ENCODE measurements around the gene SUN2. TPM values are rescaled to one million over a fixed set of nuclear protein-coding genes. Genes with fewer than 3 reads are reported as not detected.

SUN2 gene
- total RNA-seq, 4 donors from 2014 or later: 177 to 423 (median 312) TPM

- peaks cover 33 to 35% of the 10 kb centered on the region in 2 donors for H3K4me1 ChIP-seq
- no peak for ATAC-seq
- H3K27me3 ChIP-seq: no peaks in the 10 kb centered on the region
- peaks cover 0 to 7% of the 10 kb centered on the region in 2 donors for H3K36me3 ChIP-seq
- peak overlapping the region in 3 of 4 donors; percentile 3 to 80 (median 76) for H3K4me3 ChIP-seq
- intact Hi-C loops (cut with DNase I; ENCODE audit: low total_unique reads) (no loop called here), in situ Hi-C loops (cut with MboI; ENCODE audit: low sequenced_read_pairs in 4 of 4) (no loop called here)
- no peaks in the 10 kb centered on the region for H3K9me3 ChIP-seq
- no peak for DNase-seq
- TF ChIP-seq POLR2A (IDR thresholded peaks at IDR 0.05): no peak
- TF ChIP-seq, protein P1, sequence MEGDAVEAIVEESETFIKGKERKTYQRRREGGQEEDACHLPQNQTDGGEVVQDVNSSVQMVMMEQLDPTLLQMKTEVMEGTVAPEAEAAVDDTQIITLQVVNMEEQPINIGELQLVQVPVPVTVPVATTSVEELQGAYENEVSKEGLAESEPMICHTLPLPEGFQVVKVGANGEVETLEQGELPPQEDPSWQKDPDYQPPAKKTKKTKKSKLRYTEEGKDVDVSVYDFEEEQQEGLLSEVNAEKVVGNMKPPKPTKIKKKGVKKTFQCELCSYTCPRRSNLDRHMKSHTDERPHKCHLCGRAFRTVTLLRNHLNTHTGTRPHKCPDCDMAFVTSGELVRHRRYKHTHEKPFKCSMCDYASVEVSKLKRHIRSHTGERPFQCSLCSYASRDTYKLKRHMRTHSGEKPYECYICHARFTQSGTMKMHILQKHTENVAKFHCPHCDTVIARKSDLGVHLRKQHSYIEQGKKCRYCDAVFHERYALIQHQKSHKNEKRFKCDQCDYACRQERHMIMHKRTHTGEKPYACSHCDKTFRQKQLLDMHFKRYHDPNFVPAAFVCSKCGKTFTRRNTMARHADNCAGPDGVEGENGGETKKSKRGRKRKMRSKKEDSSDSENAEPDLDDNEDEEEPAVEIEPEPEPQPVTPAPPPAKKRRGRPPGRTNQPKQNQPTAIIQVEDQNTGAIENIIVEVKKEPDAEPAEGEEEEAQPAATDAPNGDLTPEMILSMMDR (IDR thresholded peaks at IDR 0.05 in 4 of 5, conservative IDR thresholded peaks at IDR 0.05 in 1 of 5): no peak
- H3K27ac ChIP-seq: peak overlapping the region; percentile 95 to 97 (median 96)
Measured at GRCh38 chr22:38698407-38699094, 57.2 kb downstream of the SUN2 start.

DNA sequence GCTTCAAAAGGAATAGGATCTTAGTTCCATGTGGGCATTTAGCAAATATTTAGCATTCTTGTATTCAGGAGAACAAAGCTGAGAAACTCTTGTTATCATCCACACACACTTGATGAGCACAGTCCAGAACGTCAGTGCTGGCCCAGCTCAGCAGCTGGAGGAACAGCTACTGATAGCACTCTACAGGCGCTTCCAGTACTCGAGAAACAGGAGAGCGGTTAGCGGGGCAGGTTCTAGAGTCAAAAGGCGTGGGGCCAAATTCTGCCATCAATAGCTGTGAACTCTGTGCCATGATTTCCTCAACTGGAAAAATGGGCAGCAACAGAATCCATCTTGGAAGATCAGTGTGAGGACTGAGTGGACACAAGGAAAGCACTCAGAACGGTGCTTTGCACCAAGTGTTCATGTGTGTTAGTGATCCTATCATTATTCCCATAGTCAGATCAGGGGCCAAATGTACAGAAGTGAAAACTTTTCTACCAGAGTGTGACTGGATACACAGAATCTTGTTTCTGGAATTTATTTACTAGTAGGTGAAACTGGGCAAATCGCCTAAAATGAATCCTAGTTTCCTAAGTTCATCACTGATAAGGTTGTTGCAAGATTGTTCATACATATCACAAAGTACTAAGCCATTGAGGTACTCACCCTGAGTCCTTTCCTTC, 58.2 kb downstream of the SUN2 start:
- peaks cover 33 to 35% of the 10 kb centered on the region in 2 donors for H3K4me1 ChIP-seq
- no peaks in the 10 kb centered on the region for H3K9me3 ChIP-seq
- in situ Hi-C loops (cut with MboI; ENCODE audit: low sequenced_read_pairs in 4 of 4): no loop called here
- no peaks in the 10 kb centered on the region for H3K27me3 ChIP-seq
- H3K36me3 ChIP-seq: peaks cover 0 to 7% of the 10 kb centered on the region in 2 donors
- DNase-seq (no peak), ATAC-seq (no peak)
- H3K4me3 ChIP-seq: no peak overlapping the region
- intact Hi-C loops (cut with DNase I; ENCODE audit: low total_unique reads): no loop called here
- TF ChIP-seq, protein P1 (IDR thresholded peaks at IDR 0.05 in 4 of 5, conservative IDR thresholded peaks at IDR 0.05 in 1 of 5): no peak
- no peak for TF ChIP-seq POLR2A (IDR thresholded peaks at IDR 0.05)
- peak overlapping the region; percentile 57 to 97 (median 96) for H3K27ac ChIP-seq

DNA sequence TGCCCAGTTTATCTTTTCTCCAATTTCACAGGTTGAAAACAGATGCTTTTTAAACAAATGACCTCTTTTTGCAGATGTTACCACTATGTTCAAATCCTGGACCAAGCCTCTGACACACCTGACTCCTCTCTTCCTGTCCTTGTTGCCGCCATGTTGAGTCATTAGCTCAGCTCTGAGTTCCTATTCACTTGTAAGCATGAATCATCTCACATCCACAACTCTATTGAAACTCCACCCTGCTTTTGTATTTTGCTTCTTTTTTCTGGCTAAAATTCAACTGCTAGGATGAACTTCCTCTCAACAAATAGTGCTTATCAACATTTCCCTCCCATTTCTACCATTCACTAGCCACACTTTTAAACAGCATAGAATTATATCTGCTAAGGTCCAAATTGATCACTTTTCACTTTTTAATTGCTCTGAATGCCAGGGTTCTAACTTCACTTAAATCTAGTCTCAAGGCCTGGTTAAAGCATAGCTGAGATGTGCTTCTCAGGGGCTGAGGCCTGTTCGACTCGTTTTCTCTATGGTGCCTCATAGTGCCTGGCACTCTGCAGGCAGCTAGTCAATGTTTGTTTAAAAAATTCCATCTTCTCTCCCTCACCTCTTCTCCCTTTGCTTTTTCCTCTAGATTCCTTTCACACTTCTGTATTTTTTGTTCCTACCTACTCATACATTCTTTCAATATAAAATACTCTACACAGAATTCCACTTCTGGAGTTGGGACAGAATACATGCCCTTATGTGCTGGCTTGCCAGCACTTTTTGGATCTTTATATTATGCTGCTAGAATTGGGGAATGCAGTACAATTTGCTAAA, 59.0 kb downstream of the SUN2 start:
- no peak for ATAC-seq
- no peaks in the 10 kb centered on the region for H3K27me3 ChIP-seq
- no peak overlapping the region for H3K4me3 ChIP-seq
- DNase-seq: no peak
- in situ Hi-C loops (cut with MboI; ENCODE audit: low sequenced_read_pairs in 4 of 4): no loop called here
- TF ChIP-seq POLR2A (IDR thresholded peaks at IDR 0.05): no peak
- TF ChIP-seq, protein P1 (IDR thresholded peaks at IDR 0.05 in 4 of 5, conservative IDR thresholded peaks at IDR 0.05 in 1 of 5): no peak
- intact Hi-C loops (cut with DNase I; ENCODE audit: low total_unique reads): no loop called here
- peaks cover 0 to 7% of the 10 kb centered on the region in 2 donors for H3K36me3 ChIP-seq
- peak overlapping the region; percentile 57 to 97 (median 96) for H3K27ac ChIP-seq
- peaks cover 33 to 35% of the 10 kb centered on the region in 2 donors for H3K4me1 ChIP-seq
- H3K9me3 ChIP-seq: no peaks in the 10 kb centered on the region

DNA sequence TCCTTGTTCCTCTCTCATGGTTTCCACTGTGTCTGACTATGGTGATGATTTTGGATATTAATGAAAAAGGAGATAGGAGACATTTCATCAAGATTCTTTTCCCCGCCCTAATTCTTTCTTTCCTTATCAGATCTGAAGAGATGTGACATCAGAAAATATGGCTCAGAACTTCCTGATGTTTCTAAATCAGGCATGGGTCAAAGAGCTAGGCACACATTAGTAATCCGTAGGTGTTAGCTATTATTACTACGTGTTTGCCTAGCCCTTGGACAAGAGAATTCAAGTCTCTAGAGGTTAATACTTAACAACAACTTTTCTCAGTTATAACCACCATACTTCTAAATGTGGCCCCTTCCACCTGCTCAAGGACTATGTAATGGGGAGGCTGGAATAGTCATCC, 60.9 kb downstream of the SUN2 start:
- intact Hi-C loops (cut with DNase I; ENCODE audit: low total_unique reads): no loop called here
- no peak overlapping the region for H3K27ac ChIP-seq
- in situ Hi-C loops (cut with MboI; ENCODE audit: low sequenced_read_pairs in 4 of 4): no loop called here
- TF ChIP-seq, protein P1 (IDR thresholded peaks at IDR 0.05 in 4 of 5, conservative IDR thresholded peaks at IDR 0.05 in 1 of 5): no peak
- no peak for TF ChIP-seq POLR2A (IDR thresholded peaks at IDR 0.05)
- H3K27me3 ChIP-seq: no peaks in the 10 kb centered on the region
- ATAC-seq (no peak), DNase-seq (no peak)
- H3K9me3 ChIP-seq: no peaks in the 10 kb centered on the region
- H3K4me3 ChIP-seq: no peak overlapping the region
- peaks cover 30 to 32% of the 10 kb centered on the region in 2 donors for H3K4me1 ChIP-seq
- peaks cover 0 to 7% of the 10 kb centered on the region in 2 donors for H3K36me3 ChIP-seq

All from gastrocnemius medialis (tissue), 4 donors.